ENCODE data around the gene LOC101059915.

Gene LOC101059915

DNA sequence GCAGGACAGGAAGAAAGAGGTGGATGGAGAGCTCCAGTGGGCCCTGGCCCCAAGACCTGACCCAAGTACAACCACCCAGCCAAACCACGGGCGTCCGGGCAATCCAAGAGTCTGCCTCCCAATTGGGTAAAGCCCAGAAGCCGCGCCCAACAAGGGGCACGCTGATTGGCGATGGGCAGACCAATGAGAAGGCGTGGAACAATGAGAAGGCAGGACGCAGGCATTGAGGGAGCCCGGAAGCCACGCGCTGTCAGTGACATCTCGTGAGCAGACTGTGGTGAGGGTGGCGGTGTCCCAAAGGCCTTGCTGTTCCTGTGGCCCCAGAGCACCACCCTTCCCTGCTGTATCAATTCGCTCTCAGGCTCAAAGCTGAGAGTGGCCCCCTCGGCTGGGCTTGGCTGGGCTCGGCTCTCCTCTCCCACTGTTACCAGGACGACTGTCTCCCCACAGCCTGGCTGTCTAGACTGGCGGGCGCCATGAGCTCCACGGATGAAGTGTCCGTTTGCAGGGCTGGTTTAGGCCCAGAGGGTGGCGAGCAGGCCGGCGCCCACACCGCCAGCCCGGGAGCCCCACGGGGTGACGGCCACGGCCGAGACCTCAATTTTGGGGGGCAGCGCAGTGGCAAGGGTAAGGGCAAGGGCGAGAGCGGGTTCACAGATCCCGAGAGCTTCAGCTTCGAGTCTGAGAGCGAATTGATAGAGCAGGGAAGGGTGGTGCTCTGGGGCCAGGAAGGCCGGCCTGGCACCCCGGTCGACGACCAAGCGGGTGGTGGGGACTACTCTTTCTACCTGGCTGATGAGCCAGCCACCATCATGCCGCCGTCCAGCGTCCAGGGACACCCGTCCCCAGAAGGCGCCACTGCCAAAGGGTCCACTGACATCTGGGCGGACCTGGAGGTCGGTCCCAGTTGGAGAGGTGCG, at the start of gene LOC101059915:
LOC101059915 (plus strand) TSS at position 219 of the 920 bp plus-strand sequence.
- no peak for DNase-seq (ENCODE audit: low read depth)

DNA sequence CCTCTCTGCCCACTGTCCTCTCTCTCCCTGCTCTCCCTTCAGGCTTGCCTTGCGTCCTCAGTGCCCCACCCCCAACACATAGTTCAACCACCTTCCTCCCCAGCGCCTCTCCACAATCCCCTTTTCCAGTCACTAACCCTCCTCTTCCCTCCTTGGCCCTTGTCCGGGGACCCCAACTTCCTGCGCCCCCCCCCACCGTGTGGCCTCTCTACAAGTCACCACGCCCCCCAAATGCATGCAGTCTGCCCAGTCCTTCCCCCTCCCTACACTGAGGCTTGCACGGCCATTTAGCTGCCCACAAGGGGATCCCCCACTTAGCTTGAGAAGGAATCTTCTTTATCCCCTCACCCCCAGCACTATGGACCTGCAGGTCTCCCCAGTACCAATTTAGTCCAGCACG, 49.6 kb upstream of the LOC101059915 start:
- no peak for DNase-seq (ENCODE audit: low read depth)

DNA sequence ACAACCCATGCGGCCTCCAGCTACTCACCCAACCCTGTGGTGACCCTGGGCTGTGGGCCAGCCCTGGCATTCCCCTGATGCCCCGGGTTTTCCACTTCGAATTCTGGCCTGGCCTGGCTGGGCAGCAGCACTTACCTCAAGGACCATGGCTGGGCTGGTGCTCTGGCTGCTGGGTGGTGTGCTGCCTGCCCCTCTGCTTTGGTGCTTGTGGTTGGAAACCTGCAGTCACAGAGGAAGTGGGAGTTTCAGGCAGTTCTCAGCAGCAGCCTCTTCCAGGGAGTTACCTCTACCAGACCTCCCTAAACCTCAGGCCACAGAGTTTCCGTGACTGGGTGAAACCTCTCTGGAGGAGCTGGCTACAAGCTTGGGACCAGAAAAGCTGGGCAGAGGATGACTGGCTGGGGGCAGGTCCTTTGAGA, 49.0 kb upstream of the LOC101059915 start, which contains the start of gene CXCR3:
CXCR3 (minus strand) TSS at position 209 of the 419 bp plus-strand sequence; CDS start at position 147, 62 bp downstream.
- DNase-seq (ENCODE audit: low read depth) = peak; percentile 30

DNA sequence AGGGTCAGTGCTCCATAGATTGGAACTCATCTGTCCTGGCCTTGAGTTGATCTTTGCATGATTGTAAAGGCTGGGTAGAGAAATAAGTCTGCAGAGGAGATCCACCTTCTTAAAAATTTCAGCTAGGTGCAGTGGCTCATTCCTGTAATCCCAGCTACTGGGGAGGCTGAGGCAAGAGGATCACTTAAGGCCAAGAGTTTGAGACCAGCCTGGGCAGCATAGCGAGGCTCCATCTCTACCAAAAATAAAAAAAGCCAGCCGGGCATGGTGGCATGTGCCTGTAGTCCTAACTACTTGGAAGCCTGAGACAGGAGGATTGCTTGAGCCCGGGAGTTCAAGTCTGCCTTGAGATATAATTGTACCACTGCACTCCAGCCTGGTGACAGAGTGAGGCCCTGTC, 48.6 kb upstream of the LOC101059915 start:
- no peak for DNase-seq (ENCODE audit: low read depth)

DNA sequence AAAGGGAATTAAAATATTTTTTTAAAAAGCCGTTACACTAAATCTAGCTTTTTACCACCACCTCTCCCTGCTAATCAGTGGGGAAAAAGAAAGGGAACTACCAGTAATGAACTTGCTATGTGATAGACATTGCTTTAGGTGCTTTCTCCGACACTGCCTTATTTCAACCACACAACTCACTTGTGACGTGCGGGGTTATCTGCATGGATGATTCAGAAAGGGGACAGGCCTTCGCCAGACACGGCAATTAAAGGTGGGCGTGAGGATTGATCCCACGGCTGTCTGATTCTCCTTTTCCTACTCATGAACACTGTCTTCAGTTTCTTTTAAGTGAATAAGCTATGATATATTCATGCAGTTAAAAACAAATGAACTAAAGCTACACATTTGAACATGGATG, 48.2 kb upstream of the LOC101059915 start:
- no peak for DNase-seq (ENCODE audit: low read depth)

DNA sequence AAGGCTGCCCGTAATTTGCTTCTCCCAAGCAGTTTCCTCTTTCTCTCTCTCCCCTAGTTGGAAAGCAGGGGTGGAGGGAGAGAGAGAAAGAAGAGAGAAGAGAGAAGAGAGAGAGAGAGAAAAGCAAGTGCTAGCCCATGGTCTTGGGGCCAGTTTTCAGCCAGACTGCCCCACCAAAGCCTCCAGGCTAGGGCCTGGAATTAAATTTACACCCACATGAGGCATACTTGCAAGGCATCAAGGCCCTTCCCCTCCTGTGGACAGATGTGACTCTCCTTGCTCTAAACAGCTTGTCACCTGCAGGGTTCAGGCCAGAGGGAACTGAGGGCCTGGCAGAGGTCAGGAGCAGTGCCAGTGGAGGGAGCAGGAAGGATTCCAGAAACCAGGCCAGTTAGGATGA, 47.4 kb upstream of the LOC101059915 start:
- DNase-seq (ENCODE audit: low read depth) = no peak

DNA sequence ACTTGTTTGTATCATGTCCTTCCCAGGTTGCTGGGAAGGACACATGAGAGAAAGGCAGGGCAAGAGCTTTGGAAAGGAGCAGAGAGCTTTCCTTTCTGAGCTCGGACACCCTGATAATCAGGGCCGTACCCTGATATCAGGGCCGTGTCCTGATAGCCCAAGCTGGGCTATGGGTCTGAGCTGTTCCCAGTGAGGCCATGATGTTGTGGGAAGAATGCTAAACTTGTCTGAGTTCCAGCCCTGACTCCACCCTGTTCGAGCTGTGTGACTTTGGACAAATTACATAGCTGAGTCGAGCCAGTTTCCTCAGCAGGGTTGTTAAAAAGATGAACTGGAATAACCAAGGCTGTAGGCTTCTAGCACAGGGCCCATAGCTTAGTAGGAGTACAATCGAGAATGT, 45.7 kb upstream of the LOC101059915 start:
- no peak for DNase-seq (ENCODE audit: low read depth)

DNA sequence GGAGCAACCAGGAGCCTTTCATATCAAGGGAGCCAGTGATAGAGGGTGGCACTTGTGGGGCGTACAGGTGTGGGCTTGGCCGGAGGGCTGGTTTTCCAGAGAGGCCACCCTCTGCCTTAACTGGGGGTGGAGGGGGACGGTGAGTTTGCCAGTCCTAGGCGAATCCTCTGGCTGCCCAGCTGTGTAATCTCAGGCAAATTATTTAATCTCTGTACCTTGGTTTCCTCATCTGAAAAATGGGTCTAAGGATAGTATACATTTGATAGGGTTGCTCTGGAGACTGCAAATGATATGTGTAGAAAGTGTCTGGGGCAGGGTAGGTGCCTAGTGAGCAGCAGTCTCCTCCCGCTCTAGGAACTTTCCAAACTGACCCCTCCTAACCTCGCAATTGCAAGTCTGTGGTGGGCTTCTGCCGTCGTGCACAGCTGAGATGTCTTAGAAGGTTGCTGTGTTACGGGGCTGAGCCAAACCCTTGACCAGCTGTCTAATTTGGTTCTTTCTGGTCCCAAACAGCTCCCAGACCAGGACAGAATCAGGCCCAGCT, 45.2 kb upstream of the LOC101059915 start:
- DNase-seq (ENCODE audit: low read depth) = no peak

DNA sequence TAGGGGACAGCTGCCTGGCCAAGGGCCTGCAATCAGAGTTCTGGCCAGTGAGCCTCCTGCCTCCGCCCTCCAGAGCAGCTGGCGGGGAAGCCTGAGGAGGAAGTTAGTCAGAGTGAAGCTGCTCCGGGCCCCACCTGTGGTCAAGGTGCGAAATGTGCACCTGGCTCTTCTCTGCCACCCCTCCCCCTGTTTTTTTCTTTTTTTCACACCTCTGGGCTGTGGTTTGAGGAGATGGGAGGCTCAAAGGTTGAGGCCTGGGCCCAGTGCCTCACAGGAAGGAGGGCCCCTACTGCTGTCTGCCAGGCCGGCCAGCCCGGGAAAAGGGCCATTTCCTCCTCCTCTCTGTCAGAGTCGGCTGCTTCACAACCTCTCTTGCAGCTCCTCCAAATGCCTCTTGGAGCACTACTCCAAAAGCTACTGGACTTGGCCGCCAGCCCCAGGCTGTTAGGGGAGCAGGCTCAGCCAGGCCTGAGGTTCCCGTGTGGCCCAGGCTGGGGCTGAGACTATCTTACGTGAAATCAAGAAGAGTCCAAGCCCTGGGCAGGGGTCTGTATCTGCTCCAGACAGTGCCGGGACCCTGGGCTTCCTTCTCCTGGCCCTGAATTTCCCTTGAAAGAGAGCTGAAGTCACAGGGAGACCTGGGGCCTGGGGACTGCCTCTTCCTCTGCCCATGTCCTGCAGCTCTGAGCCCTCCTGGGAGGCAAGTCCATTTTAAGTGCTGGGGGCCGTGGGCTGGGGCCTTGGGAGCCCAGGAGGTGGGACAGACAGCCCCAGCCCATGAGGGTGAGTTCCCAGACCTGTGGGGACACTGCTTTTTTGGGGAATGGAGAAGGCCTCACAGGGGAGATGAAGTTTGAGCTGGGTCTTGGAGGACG, 44.5 kb upstream of the LOC101059915 start:
- DNase-seq (ENCODE audit: low read depth) = peak; percentile 12

DNA sequence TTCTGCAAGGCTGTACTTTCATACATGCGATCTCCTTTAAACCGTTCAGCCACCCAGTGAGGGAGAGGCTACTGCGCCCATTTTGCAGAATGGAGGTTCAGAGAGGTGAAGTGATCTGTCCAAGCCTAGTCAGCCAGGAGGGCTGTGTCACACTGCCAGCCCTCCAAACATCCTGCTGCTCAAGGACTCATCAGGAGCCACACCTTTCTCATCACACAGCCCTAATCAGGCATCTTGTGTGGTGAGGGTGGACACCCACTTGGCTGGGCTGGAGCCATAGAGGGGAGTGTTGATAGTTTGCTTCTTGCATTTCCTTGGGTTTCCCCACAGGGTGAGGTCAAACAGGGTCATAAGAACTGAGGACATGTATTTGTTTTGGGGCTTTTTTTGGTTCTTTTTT, 43.6 kb upstream of the LOC101059915 start:
- no peak for DNase-seq (ENCODE audit: low read depth)

DNA sequence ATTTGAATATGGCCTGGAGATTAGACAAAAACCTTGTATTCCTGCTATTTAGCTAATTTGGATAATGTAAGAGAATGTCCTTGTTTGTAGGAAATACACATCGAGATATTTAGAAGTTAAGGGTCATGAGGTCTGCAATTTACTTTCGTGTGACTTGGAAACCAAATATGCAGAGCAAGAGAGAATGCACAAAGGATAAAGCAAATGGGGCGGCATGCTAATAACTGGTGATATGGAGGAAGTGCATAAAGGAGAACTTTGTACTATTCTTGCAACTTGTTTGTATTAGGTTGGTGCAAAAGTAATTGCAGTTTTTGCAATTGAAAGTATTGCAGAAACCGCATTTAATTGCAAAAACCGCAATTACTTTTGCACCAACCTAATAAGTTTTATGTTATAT, 41.9 kb upstream of the LOC101059915 start:
- no peak for DNase-seq (ENCODE audit: low read depth)

DNA sequence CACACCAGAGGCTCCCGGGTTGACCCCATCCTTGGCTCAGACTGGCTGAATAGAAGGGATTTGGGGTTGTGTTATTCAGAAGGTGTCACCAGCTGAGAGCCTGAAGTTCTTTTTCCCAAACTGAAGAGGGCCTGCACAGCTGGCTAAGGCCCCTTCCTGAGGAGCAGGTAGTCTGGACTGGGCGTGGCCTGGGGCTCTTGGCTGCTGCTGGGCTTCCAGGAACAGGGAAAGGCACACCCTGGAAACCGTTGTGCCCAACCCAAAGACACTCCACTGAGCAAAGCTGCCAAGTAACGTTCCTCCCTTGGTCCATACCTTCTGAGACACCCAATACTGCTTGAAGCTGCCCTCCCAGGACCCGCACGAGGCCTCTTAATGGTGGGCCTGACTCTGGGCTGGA, 40.8 kb upstream of the LOC101059915 start:
- no peak for DNase-seq (ENCODE audit: low read depth)

DNA sequence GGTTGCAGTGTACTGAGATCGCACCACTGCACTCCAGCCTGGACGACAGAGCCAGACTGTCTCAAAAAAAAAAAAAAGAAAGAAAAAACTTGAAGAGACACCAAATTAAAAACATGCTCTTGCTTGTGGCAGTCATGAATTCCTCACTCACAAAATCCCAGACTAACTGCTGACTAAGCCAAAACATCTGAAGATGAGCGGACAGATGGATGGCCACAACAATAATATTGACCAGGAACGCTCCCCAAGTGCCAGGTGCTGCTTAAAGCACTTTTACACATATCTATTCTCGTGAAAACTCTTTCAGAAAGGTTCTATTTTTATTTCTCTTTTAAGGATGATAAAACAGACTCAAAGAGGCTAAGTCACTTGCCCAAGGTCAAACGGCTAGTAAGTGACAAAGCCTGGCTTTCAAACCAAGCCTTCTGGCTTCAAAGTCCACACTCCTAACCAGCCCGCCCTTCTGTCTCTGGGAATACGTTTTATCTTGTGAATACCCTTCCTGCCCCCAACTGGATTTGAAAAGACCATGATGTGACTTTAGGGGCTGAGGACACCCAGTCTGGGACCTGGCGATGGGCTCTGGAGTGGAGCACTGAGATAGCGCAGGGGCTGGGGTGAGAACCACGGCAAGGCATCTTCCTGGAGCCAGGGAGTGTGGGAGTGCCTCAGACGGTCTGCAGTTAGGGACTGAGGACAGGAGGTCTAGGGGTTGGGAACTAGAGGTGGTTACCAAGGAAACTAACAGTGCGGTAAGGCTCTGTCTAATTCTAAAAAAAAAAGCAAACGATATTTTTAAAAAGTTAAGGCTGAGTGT, 39.5 kb upstream of the LOC101059915 start:
- no peak for DNase-seq (ENCODE audit: low read depth)

DNA sequence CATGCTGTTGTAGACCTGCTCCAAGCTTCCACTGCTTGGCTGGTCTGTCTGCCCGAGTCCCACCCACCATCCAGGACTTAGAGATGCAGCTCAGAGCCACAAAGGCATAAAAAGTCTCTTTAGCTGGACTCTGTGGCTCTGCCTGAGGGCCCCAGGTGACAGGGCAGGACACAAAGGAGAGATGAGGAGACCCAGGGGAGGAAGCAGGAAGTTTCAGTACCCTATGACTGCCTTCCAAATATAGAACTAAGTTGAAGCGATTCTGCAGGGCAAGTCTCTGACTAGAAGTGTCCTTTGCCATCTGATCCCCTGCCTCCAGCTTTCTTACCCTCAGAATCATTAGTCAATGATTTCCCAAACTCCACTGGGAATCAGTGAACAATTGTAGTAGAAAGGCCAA, 37.9 kb upstream of the LOC101059915 start:
- DNase-seq (ENCODE audit: low read depth) = no peak

DNA sequence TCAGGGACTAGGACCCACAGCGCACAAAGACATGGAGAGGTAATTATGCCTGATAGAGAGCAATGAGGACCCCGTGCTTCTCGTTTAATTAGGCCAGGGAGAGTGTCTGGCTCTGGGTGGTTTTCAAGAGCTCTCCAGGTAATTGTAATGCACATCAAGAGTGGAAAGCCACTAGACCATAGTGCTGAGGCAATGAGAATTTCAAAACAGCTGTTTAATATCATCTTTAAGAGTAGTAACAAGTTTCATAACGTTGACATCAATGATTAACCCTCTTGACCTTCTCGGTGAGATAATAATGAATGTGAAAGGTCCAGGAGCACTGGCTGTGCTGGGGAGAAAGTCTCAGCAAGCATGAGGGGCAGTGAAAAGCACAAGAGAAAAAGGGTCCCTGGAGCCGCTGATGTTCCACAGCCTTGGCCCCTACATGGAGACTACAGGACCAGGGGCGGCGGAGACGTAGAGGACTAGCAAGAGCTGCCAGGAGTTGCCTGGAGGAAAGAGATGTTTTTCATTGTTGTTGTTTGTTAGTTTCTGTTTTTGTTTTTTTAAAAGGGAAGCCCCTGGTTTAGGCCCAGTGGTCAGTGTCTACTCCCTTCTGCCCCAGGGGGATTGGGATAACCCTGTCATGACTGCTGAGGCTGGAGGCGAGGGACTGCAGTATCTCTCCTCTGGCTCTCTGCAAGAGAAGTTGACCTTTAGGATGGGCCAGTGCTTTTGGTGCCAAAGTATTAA, 34.3 kb upstream of the LOC101059915 start:
- DNase-seq (ENCODE audit: low read depth) = no peak

DNA sequence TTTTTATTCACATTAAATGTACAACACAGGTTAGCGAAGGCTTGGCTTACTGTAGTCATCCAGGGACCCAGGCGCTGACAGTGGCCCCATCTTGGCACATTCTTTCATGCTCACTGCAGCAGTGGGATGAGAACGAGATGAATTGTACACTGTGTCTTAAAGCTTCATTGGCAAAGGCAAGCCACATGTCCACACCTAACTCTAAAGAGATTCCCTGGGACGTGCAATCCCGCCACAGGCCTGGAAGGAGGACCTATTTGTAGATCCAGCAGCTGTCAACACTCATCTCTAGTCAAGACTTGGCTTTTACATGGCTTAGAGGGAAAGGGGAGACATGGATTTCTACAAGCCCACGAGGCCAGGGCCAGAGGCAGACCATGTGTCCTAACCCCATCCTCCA, 33.0 kb upstream of the LOC101059915 start:
- DNase-seq (ENCODE audit: low read depth) = no peak

DNA sequence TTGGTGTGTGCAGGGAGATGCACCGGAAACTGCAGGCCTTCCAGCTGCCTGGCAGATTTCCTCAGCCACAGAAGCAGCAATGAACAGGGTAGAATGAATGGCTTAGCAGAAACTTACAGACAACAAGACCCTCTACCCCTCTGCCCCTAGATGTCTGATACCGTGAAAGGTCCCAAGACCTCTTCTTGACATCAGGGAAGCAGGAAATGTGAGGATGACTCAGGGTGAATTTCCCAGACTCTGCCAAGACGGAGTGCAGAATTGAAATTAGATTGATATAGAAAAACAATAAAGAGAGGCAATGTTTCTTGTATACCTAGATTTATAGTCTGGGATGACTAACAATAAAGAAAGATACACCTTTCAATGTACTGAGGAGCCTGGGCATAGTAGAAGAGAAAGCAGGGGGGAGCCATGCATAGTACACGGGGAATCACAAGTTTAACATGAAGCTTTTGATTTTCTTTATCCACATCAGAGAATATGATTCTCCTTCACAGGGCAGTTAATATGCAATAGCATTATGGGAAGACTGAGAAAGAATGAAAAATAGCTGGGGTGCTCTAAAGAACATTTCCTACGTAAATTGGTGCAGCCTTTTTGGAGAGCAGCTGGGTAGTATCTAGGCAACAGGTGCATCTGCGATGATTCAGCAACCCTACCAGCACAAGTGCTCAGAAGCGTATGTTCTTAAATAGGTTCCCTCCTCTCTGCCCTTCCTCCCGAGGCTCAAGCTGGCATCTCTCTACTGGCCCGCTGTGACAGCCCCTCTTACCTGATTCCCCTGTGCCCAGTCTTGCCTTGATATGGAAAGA, 30.7 kb upstream of the LOC101059915 start:
- DNase-seq (ENCODE audit: low read depth) = no peak

DNA sequence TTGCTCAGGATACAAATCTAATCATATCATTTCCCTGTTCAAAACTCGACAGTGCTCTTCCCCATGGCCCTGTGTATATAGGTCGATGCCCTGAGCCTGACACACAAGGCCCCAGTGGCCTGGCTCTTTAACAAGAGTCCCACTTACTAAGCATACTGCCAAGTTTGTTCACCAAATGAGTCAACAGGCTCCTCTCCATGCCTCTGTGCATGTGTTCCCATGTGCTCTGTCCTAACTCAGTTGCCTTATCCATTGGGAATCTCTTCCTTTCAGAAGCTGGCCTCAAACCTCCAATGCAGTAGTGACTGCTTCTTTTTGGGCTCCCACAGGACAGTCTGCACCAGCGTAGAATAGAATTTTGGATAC, 30.1 kb upstream of the LOC101059915 start:
- no peak for DNase-seq (ENCODE audit: low read depth)

DNA sequence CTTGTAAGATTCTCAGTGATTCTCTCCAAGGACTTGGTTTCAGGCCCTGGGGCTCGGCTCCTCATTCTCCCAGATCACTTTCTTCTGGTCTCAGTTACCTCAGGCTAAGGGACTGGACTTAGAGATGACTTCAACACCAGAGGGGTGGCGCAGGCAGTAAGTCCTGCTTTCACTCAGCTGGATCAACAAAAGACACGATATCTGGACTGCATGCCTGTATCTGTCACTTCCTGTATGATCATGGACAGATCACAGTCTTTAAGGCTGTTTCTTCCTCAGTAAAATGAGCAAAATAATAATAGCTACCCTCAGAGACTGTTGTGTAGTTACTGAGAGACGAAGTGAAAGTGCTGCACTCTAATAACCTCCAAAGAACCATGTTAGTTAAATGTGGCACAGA, 29.5 kb upstream of the LOC101059915 start:
- no peak for DNase-seq (ENCODE audit: low read depth)

DNA sequence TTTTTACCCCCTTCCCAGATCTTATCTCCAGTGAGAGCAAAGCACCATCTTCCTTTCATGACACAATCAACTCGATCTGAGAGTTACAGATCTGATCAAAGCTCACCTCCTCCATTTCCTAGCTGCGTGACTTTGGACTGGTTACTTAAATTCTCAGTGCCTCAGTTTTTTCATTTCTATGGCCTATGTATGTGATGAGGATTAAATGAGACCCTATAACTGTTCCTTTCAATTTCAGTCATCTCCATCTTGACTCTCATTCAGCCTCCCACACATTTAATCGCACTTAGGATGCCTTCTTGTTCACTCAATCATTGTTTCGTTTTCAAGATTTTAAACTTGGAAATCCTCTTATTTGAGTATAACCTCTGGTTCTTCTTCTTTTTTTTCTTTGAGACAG, 28.9 kb upstream of the LOC101059915 start:
- DNase-seq (ENCODE audit: low read depth) = no peak

Data from activated T-cell treated with anti-CD3 and anti-CD28 coated beads for 1 hour (primary cell).